Naive thymus-derived CD4-positive, alpha-beta T cell (primary cell): Measurements from ENCODE around the gene GSTM1. TPM values are rescaled to one million over a fixed set of nuclear protein-coding genes. Genes with fewer than 3 reads are reported as not detected.
"Not testable (repeated sequence)": the region's sequence is repeated elsewhere in the genome, so short reads cannot be mapped to it uniquely, and the experiment has no call there.

Experiments used
- ATAC-seq: fragments of 150-1000 bp; cut with Tn5 transposase; 2 replicates; pipeline ENCODE4 v1.10.0; 2021; ENCODE audit warnings: mild to moderate bottlenecking, moderate library complexity
- CTCF ChIA-PET: fragments of 350-600 bp; sonication (Branson Sonifier 250); formaldehyde crosslinking; loops from one replicate; lab custom pipeline; 2021; ENCODE audit warnings: antibody characterized with exemption; lab: Charles Lee
- POLR2A ChIA-PET: fragments of 350-600 bp; sonication (Branson Sonifier 250); formaldehyde crosslinking; loops from one replicate; lab custom pipeline; 2021; ENCODE audit warnings: antibody characterized with exemption, inconsistent platforms; lab: Charles Lee
- DNase-seq, 9 donors: peaks; one replicate each; pipeline versions ENCODE4 v3.0.0 to v3.0.0-alpha.2; 2020 to 2022; ENCODE audit warnings: mixed read lengths in 1 of 9
- H3K27ac ChIP-seq: one replicate; pipeline ENCODE4 v1.7.0; 2013; ENCODE audit warnings: mild to moderate bottlenecking, low read depth, low read length, moderate library complexity
- H3K27me3 ChIP-seq, 2 donors: one replicate each; pipeline ENCODE4 v1.7.0; 2013; ENCODE audit warnings: low read length in 2 of 2, mild to moderate bottlenecking in 2 of 2, moderate library complexity in 2 of 2; ENCODE audit not compliant: control insufficient read depth in 2 of 2, insufficient read depth in 2 of 2
- H3K36me3 ChIP-seq, 3 experiments: 1 replicate in 2 of 3; 2 replicates in 1 of 3; pipeline ENCODE4 v1.7.0; 2013; ENCODE audit warnings: low read length in 3 of 3, mild to moderate bottlenecking in 3 of 3, moderate library complexity in 1 of 3; ENCODE audit not compliant: insufficient read depth in 3 of 3, control insufficient read depth in 2 of 3
- H3K4me1 ChIP-seq, 2 donors: one replicate each; pipeline ENCODE4 v1.7.0; 2013; ENCODE audit warnings: low read length in 2 of 2, mild to moderate bottlenecking in 2 of 2, moderate library complexity in 1 of 2; ENCODE audit not compliant: control insufficient read depth in 2 of 2, insufficient read depth in 2 of 2
- H3K4me3 ChIP-seq: 2 replicates; pipeline ENCODE4 v1.7.0; 2013; ENCODE audit warnings: mild to moderate bottlenecking, low read length
- H3K9me3 ChIP-seq, 3 experiments: 1 replicate in 2 of 3; 2 replicates in 1 of 3; pipeline ENCODE4 v1.7.0; 2013; ENCODE audit warnings: low read length in 3 of 3; ENCODE audit not compliant: control insufficient read depth in 2 of 3
- H3K27ac Mint-ChIP-seq, 9 donors: one replicate each; pipeline ENCODE4 v1.8.0; 2020 to 2022; ENCODE audit warnings: mixed read lengths in 9 of 9, mild to moderate bottlenecking in 8 of 9, moderate library complexity in 5 of 9, inconsistent platforms in 2 of 9
- H3K27me3 Mint-ChIP-seq, 5 donors: one replicate each; pipeline ENCODE4 v1.8.0; 2021 to 2022; ENCODE audit warnings: mixed read lengths in 5 of 5, mild to moderate bottlenecking in 1 of 5
- H3K36me3 Mint-ChIP-seq, 5 donors: one replicate each; pipeline ENCODE4 v1.8.0; 2020 to 2022; ENCODE audit warnings: mixed read lengths in 5 of 5, mild to moderate bottlenecking in 3 of 5, inconsistent platforms in 1 of 5
- H3K4me1 Mint-ChIP-seq, 7 donors: one replicate each; pipeline ENCODE4 v1.8.0; 2020 to 2022; ENCODE audit warnings: mixed read lengths in 7 of 7, mild to moderate bottlenecking in 3 of 7, inconsistent platforms in 1 of 7
- H3K4me3 Mint-ChIP-seq, 10 donors: one replicate each; pipeline ENCODE4 v1.8.0; 2020 to 2022; ENCODE audit warnings: mild to moderate bottlenecking in 10 of 10, mixed read lengths in 10 of 10, moderate library complexity in 6 of 10, inconsistent platforms in 2 of 10
- H3K9me3 Mint-ChIP-seq, 11 donors: one replicate each; pipeline ENCODE4 v1.8.0; 2020 to 2022; ENCODE audit warnings: mixed read lengths in 11 of 11, mild to moderate bottlenecking in 4 of 11, inconsistent platforms in 1 of 11, moderate library complexity in 1 of 11
- intact Hi-C, 2 donors: fragments of 100-400 bp; cut with micrococcal nuclease; formaldehyde crosslinking; loops; one replicate each; pipeline ENCODE4 v1.15.1; 2023
- polyA plus RNA-seq, 2 donors: library from polyadenylated mRNA; unstranded; fragments of 300-500 nt; fragmentation: Illumina TruSeq; gene quantifications; one replicate each; pipeline ENCODE4 v1.2.3, GENCODE V29; 2021
- total RNA-seq, 6 experiments: library from RNA in 5 of 6; stranded (reverse) in 5 of 6; gene quantifications; 1 replicate in 5 of 6; 2 replicates in 1 of 6; pipeline ENCODE4 v1.2.3 and lab custom pipeline; 2021 to 2026

The GSTM1 gene
- total and polyA plus RNA-seq, 7 experiments from 2014 or later = 45.9 to 83.6 (median 62.4) TPM; not detected in 4

- peaks cover 18 to 21% (median 18%) of the 10 kb centered on the region in 5 donors for H3K27me3 Mint-ChIP-seq
- peak within 1 kb of the TSS in 4 of 9 donors; percentile 46 to 92 (median 76) for H3K27ac Mint-ChIP-seq
- H3K4me3 ChIP-seq, POLR2A ChIA-PET, H3K9me3 ChIP-seq, H3K4me1 Mint-ChIP-seq, H3K4me1 ChIP-seq, intact Hi-C loops, H3K27me3 ChIP-seq, H3K36me3 ChIP-seq, H3K27ac ChIP-seq: not testable (repeated sequence)
- peaks cover 4 to 25% (median 11%) of the 10 kb centered on the region in 11 donors for H3K9me3 Mint-ChIP-seq
- CTCF ChIA-PET = interaction anchor here (0.6 kb wide), 2 partner anchors 55 to 409 kb away, joined by 3 to 8 read pairs; no protein-coding TSS in a partner anchor
- ATAC-seq (peak; percentile 36), DNase-seq (peak in 2 of 9 donors; percentile 13 to 26)
- peak within 1 kb of the TSS in 6 of 10 donors; percentile 41 to 81 (median 62) for H3K4me3 Mint-ChIP-seq
- peaks cover 7 to 32% (median 13%) of the 10 kb centered on the region in 5 donors for H3K36me3 Mint-ChIP-seq
Measured at GRCh38 chr1:109711593-109712320, 24.1 kb downstream of the GSTM1 start, which contains the start of gene GSTM5. Gene GSTM5 (plus strand): TSS chr1:109712251. CDS start chr1:109712313, 62 bp downstream.

- DNase-seq = no peak
- Mint-ChIP-seq H3K36me3 (peaks cover 7 to 25% (median 13%) of the 10 kb centered on the region in 5 donors), H3K27me3 (peaks cover 18 to 21% (median 18%) of the 10 kb centered on the region in 5 donors), H3K27ac (peak overlapping the region in 1 of 9 donors; percentile 36), H3K4me1 (peaks cover 0 to 3% (median 0%) of the 10 kb centered on the region in 7 donors), H3K4me3 (peak overlapping the region in 5 of 10 donors; percentile 27 to 69 (median 49)), H3K9me3 (peaks cover 4 to 24% (median 11%) of the 10 kb centered on the region in 11 donors)
- no peak overlapping the region for H3K27ac ChIP-seq
- no peaks in the 10 kb centered on the region for H3K4me1 ChIP-seq
- H3K4me3 ChIP-seq = no peak overlapping the region
- CTCF ChIA-PET = interaction anchor here (0.6 kb wide), 2 partner anchors 56 to 410 kb away, joined by 3 to 8 read pairs; no protein-coding TSS in a partner anchor
- H3K36me3 ChIP-seq = no peaks in the 10 kb centered on the region
- no peak for ATAC-seq
- intact Hi-C loops = no loop called here
- POLR2A ChIA-PET = no interaction called here
- no peaks in the 10 kb centered on the region for H3K27me3 ChIP-seq
- H3K9me3 ChIP-seq = no peaks in the 10 kb centered on the region
Measured at GRCh38 chr1:109712321-109712864, 24.8 kb downstream of the GSTM1 start.

- no peak for ATAC-seq
- H3K36me3 ChIP-seq = no peaks in the 10 kb centered on the region
- peaks cover 0 to 3% (median 0%) of the 10 kb centered on the region in 7 donors for H3K4me1 Mint-ChIP-seq
- no peaks in the 10 kb centered on the region for H3K27me3 ChIP-seq
- no peak overlapping the region for H3K4me3 Mint-ChIP-seq
- no peak overlapping the region for H3K4me3 ChIP-seq
- H3K36me3 Mint-ChIP-seq = peaks cover 4 to 14% (median 6%) of the 10 kb centered on the region in 5 donors
- H3K27ac ChIP-seq = no peak overlapping the region
- H3K9me3 Mint-ChIP-seq = peaks cover 0 to 11% (median 7%) of the 10 kb centered on the region in 11 donors
- no peak for DNase-seq
- POLR2A ChIA-PET = no interaction called here
- H3K27ac Mint-ChIP-seq = no peak overlapping the region
- CTCF ChIA-PET = no interaction called here
- no peaks in the 10 kb centered on the region for H3K4me1 ChIP-seq
- no peaks in the 10 kb centered on the region for H3K9me3 ChIP-seq
- H3K27me3 Mint-ChIP-seq = peaks cover 18 to 30% (median 18%) of the 10 kb centered on the region in 5 donors
- intact Hi-C loops = no loop called here
Measured at GRCh38 chr1:109713636-109714035, 26.0 kb downstream of the GSTM1 start.

- peaks cover 18 to 30% (median 18%) of the 10 kb centered on the region in 5 donors for H3K27me3 Mint-ChIP-seq
- ATAC-seq (no peak), DNase-seq (no peak)
- Histone ChIP-seq H3K27me3 (no peaks in the 10 kb centered on the region), H3K4me1 (no peaks in the 10 kb centered on the region), H3K4me3 (no peak overlapping the region), H3K9me3 (no peaks in the 10 kb centered on the region), H3K27ac (no peak overlapping the region), H3K36me3 (no peaks in the 10 kb centered on the region)
- H3K9me3 Mint-ChIP-seq = no peaks in the 10 kb centered on the region
- ChIA-PET POLR2A (no interaction called here), CTCF (no interaction called here)
- H3K36me3 Mint-ChIP-seq = peaks cover 0 to 5% (median 0%) of the 10 kb centered on the region in 5 donors
- H3K4me1 Mint-ChIP-seq = peaks cover 0 to 3% (median 0%) of the 10 kb centered on the region in 7 donors
- no peak overlapping the region for H3K4me3 Mint-ChIP-seq
- intact Hi-C loops = no loop called here
- H3K27ac Mint-ChIP-seq = no peak overlapping the region
Measured at GRCh38 chr1:109714661-109715372, 27.2 kb downstream of the GSTM1 start.

GRCh38 chr1:109716121-109716520 lies 28.5 kb downstream of the GSTM1 start:
- no peaks in the 10 kb centered on the region for H3K36me3 ChIP-seq
- H3K9me3 ChIP-seq = no peaks in the 10 kb centered on the region
- ChIA-PET CTCF (no interaction called here), POLR2A (no interaction called here)
- H3K27ac ChIP-seq = no peak overlapping the region
- Mint-ChIP-seq H3K27ac (no peak overlapping the region), H3K27me3 (peaks cover 18 to 30% (median 20%) of the 10 kb centered on the region in 5 donors), H3K9me3 (no peaks in the 10 kb centered on the region), H3K4me1 (peaks cover 0 to 3% (median 0%) of the 10 kb centered on the region in 7 donors), H3K4me3 (no peak overlapping the region), H3K36me3 (peaks cover 0 to 5% (median 0%) of the 10 kb centered on the region in 5 donors)
- no peaks in the 10 kb centered on the region for H3K4me1 ChIP-seq
- intact Hi-C loops = no loop called here
- no peak overlapping the region for H3K4me3 ChIP-seq
- ATAC-seq (no peak), DNase-seq (no peak)
- H3K27me3 ChIP-seq = no peaks in the 10 kb centered on the region

GRCh38 chr1:109716570-109717090 lies 29.0 kb downstream of the GSTM1 start:
- H3K4me1 Mint-ChIP-seq = peaks cover 0 to 3% (median 0%) of the 10 kb centered on the region in 7 donors

More at GRCh38 chr1:109716570-109717090, 29.0 kb downstream of the GSTM1 start:
- Histone ChIP-seq H3K4me3 (no peak overlapping the region), H3K9me3 (no peaks in the 10 kb centered on the region), H3K36me3 (no peaks in the 10 kb centered on the region), H3K4me1 (no peaks in the 10 kb centered on the region), H3K27me3 (no peaks in the 10 kb centered on the region), H3K27ac (no peak overlapping the region)
- Mint-ChIP-seq H3K27me3 (peaks cover 18 to 30% (median 20%) of the 10 kb centered on the region in 5 donors), H3K27ac (no peak overlapping the region), H3K9me3 (no peaks in the 10 kb centered on the region), H3K36me3 (peaks cover 0 to 5% (median 0%) of the 10 kb centered on the region in 5 donors), H3K4me3 (no peak overlapping the region)
- intact Hi-C loops = no loop called here
- POLR2A ChIA-PET = no interaction called here
- DNase-seq (no peak), ATAC-seq (no peak)
- CTCF ChIA-PET = no interaction called here
